OCI-LY3 (cell line): Measurements from ENCODE around the gene EMID1.

Source experiments
- EZH2phosphoT487 ChIP-seq: fragments of 200-600 bp; shearing (Covaris generic); IDR thresholded peaks from 2 replicates; pipeline ENCODE4 v1.6.1; 2018; ENCODE audit warnings: antibody characterized with exemption, mixed run types, low read depth
- TF ChIP-seq, protein P1 (sequence below): fragments of 200-600, 300-600 bp; sonication (generic); IDR thresholded peaks from 2 replicates; pipeline ENCODE4 v1.5.1; 2014; ENCODE audit warnings: antibody characterized with exemption, low read length, low read depth

GRCh38 chr22:29266564-29267461 is 61.1 kb downstream of the EMID1 start:
- TF ChIP-seq EZH2phosphoT487 = no peak
- TF ChIP-seq, protein P1, sequence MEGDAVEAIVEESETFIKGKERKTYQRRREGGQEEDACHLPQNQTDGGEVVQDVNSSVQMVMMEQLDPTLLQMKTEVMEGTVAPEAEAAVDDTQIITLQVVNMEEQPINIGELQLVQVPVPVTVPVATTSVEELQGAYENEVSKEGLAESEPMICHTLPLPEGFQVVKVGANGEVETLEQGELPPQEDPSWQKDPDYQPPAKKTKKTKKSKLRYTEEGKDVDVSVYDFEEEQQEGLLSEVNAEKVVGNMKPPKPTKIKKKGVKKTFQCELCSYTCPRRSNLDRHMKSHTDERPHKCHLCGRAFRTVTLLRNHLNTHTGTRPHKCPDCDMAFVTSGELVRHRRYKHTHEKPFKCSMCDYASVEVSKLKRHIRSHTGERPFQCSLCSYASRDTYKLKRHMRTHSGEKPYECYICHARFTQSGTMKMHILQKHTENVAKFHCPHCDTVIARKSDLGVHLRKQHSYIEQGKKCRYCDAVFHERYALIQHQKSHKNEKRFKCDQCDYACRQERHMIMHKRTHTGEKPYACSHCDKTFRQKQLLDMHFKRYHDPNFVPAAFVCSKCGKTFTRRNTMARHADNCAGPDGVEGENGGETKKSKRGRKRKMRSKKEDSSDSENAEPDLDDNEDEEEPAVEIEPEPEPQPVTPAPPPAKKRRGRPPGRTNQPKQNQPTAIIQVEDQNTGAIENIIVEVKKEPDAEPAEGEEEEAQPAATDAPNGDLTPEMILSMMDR = no peak
